A673 (cell line): ENCODE results near the gene TRPC6. TPM values are rescaled to one million over a fixed set of nuclear protein-coding genes. Genes with fewer than 3 reads are reported as not detected.

Experiments used
- BruUV-seq: library from RNA; stranded (reverse); fragments of 400-500 nt; replicated peaks from 2 replicates; lab custom pipeline; 2021; lab: Mats Ljungman, UMichigan
- CTCF ChIA-PET: fragments of 300-600 bp; sonication (Branson Sonifier 250); formaldehyde crosslinking; loops from one replicate; lab custom pipeline; 2022; ENCODE audit warnings: antibody characterized with exemption; lab: Charles Lee
- POLR2A ChIA-PET: fragments of 300-600 bp; sonication (Branson Sonifier 250); formaldehyde crosslinking; loops from one replicate; lab custom pipeline; 2022; ENCODE audit warnings: antibody characterized with exemption; ENCODE audit not compliant: low non-redundant PET; lab: Charles Lee
- DNase-seq: peaks from one replicate; pipeline ENCODE4 v3.0.0-alpha.2; 2015; ENCODE audit warnings: low spot score
- H3K27ac ChIP-seq: fragments of 200-600 bp; sonication (generic); 2 replicates; pipeline ENCODE4 v1.5.1; 2016; ENCODE audit warnings: mixed run types, low read depth, mild to moderate bottlenecking, mixed read lengths, antibody characterized with exemption, low read length; ENCODE audit not compliant: poor library complexity, severe bottlenecking
- H3K27me3 ChIP-seq: fragments of 200-600 bp; sonication (generic); replicated peaks from 2 replicates; pipeline ENCODE4 v1.6.1; 2017; ENCODE audit warnings: mixed run types, low read depth, mild to moderate bottlenecking, mixed read lengths, antibody characterized with exemption, low read length; ENCODE audit not compliant: insufficient read depth, poor library complexity
- H3K36me3 ChIP-seq: fragments of 200-600 bp; sonication (generic); 2 replicates; pipeline ENCODE4 v1.6.1; 2016; ENCODE audit warnings: mixed run types, mild to moderate bottlenecking, mixed read lengths, antibody characterized with exemption, low read length; ENCODE audit not compliant: insufficient read depth, poor library complexity, severe bottlenecking
- H3K4me1 ChIP-seq: fragments of 200-600 bp; sonication (generic); 2 replicates; pipeline ENCODE4 v1.6.1; 2017; ENCODE audit warnings: mixed run types, mild to moderate bottlenecking, mixed read lengths, antibody characterized with exemption, low read length; ENCODE audit not compliant: insufficient read depth, poor library complexity, severe bottlenecking
- H3K4me3 ChIP-seq: fragments of 200-600 bp; sonication (generic); 2 replicates; pipeline ENCODE4 v1.5.1; 2016; ENCODE audit warnings: low read depth, mixed run types, mild to moderate bottlenecking, mixed read lengths, low read length; ENCODE audit not compliant: poor library complexity, severe bottlenecking
- H3K9me3 ChIP-seq: fragments of 200-600 bp; sonication (generic); 2 replicates; pipeline ENCODE4 v1.6.1; 2016; ENCODE audit warnings: mixed run types, low read depth, mild to moderate bottlenecking, mixed read lengths, antibody characterized with exemption, low read length; ENCODE audit not compliant: poor library complexity, severe bottlenecking
- CTCF ChIP-seq: fragments of 300-800, 200-600 bp; sonication (generic); conservative IDR thresholded peaks from 2 replicates; pipeline ENCODE4 v1.5.1; 2017; ENCODE audit warnings: low read depth, mild to moderate bottlenecking, antibody characterized with exemption, low read length, moderate library complexity, mixed read lengths
- EZH2 ChIP-seq: fragments of 200-600 bp; sonication (generic); IDR thresholded peaks from 2 replicates; pipeline ENCODE4 v1.6.1; 2017; ENCODE audit warnings: borderline replicate concordance, low read depth, mild to moderate bottlenecking, mixed read lengths, antibody characterized with exemption, low read length; ENCODE audit not compliant: poor library complexity, severe bottlenecking
- intact Hi-C: fragments of 100-400 bp; cut with micrococcal nuclease; formaldehyde crosslinking; loops from one replicate; pipeline ENCODE4 v1.10.0; 2022; ENCODE audit not compliant: unreplicated experiment
- total RNA-seq: library from RNA; stranded (reverse); gene quantifications from 2 replicates; pipeline ENCODE4 v1.2.3, GENCODE V29; 2021

Gene TRPC6
- total RNA-seq, 1 experiment from 2014 or later: not detected

DNA sequence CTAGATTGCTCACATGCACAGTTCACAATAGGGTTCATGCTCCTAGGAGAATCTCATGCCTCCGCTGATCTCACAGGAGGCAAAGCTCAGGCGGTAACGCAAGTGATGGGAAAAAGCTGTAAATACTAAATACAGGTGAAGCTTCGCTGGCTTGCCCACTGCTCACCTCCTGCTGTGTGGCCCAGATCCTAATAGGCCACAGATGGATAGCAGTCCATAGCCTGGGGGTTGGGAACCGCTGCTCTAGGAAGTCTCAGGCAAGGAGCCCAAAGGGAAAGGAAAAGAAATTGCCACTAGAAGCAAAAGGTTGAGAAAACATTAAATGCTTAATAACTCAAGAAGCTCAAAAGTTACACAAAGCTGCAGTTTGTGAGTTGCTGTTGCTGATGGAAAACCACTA lies 3.2 kb upstream of the TRPC6 start:
- CTCF ChIA-PET: no interaction called here
- intact Hi-C loops: no loop called here

GRCh38 chr11:101584655-101585054 lies 848 bp upstream of the TRPC6 start:
- DNase-seq: no peak
- intact Hi-C loops: no loop called here
- Histone ChIP-seq H3K27me3 (peaks cover 87% of the 10 kb centered on the region), H3K4me3 (no peak overlapping the region), H3K36me3 (no peaks in the 10 kb centered on the region), H3K27ac (no peak overlapping the region), H3K9me3 (no peaks in the 10 kb centered on the region), H3K4me1 (no peaks in the 10 kb centered on the region)
- POLR2A ChIA-PET: interaction anchor here (0.7 kb wide), 1 partner anchor 310 kb away, joined by 4 read pairs; no protein-coding TSS in a partner anchor
- CTCF ChIA-PET: interaction anchor here (0.6 kb wide), 1 partner anchor 39 kb away, joined by 6 read pairs; no protein-coding TSS in a partner anchor
- BruUV-seq: no TSS peak
- TF ChIP-seq CTCF: no peak
- no peak for TF ChIP-seq EZH2

More for the DNA sequence above, 3.2 kb upstream of the TRPC6 start:
- Histone ChIP-seq H3K27ac (no peak overlapping the region), H3K4me1 (no peaks in the 10 kb centered on the region), H3K4me3 (no peak overlapping the region), H3K36me3 (no peaks in the 10 kb centered on the region), H3K27me3 (peaks cover 74% of the 10 kb centered on the region), H3K9me3 (no peaks in the 10 kb centered on the region)
- no TSS peak for BruUV-seq
- POLR2A ChIA-PET: no interaction called here
- TF ChIP-seq CTCF (no peak), EZH2 (no peak)
- DNase-seq: no peak

GRCh38 chr11:101584129-101584515 lies 315 bp upstream of the TRPC6 start:
- CTCF ChIA-PET: no interaction called here
- intact Hi-C loops: no loop called here

More at GRCh38 chr11:101584129-101584515, 315 bp upstream of the TRPC6 start:
- H3K36me3 ChIP-seq: no peaks in the 10 kb centered on the region
- H3K4me1 ChIP-seq: no peaks in the 10 kb centered on the region
- H3K4me3 ChIP-seq: no peak overlapping the region
- no TSS peak for BruUV-seq
- H3K27me3 ChIP-seq: peaks cover 83% of the 10 kb centered on the region
- H3K27ac ChIP-seq: no peak overlapping the region
- no peaks in the 10 kb centered on the region for H3K9me3 ChIP-seq
- no peak for TF ChIP-seq CTCF
- POLR2A ChIA-PET: interaction anchor here (0.7 kb wide), 1 partner anchor 310 kb away, joined by 4 read pairs; no protein-coding TSS in a partner anchor
- no peak for DNase-seq
